SK-N-SH (cell line): ENCODE data around the gene NRCAM. TPM values are rescaled to one million over a fixed set of nuclear protein-coding genes. Genes with fewer than 3 reads are reported as not detected.

Source experiments
- CTCF ChIA-PET: fragments of 300-600, 350-600 bp; formaldehyde crosslinking; extraction: SDS; loops from one replicate; lab custom pipeline; 2021; lab: Yijun Ruan, JAX
- POLR2A ChIA-PET: fragments of 350-600 bp; sonication (Branson Sonifier 250); formaldehyde crosslinking; extraction: SDS; loops from one replicate; lab custom pipeline; 2020; ENCODE audit warnings: antibody characterized with exemption, inconsistent platforms; lab: Yijun Ruan, JAX
- DNase-seq: peaks from one replicate; pipeline ENCODE4 v3.0.0; 2012
- H2AFZ ChIP-seq: fragments of 200-600 bp; sonication (generic); 2 replicates; pipeline ENCODE4 v1.8.1; 2016; ENCODE audit warnings: antibody characterized with exemption, mild to moderate bottlenecking, low read depth
- H3F3A ChIP-seq: fragments of 200-600 bp; sonication (generic); replicated peaks from 2 replicates; pipeline ENCODE3; 2016; ENCODE audit warnings: antibody characterized with exemption, mild to moderate bottlenecking; ENCODE audit not compliant: insufficient read depth
- H3K27ac ChIP-seq, 2 experiments: fragments of 200-500 bp in 1 of 2; fragments of 200-600 bp in 1 of 2; sonication (Bioruptor generic) in 1 of 2; sonication (generic), shearing (Covaris generic) in 1 of 2; 2 replicates each; pipeline versions ENCODE4 v1.5.1 to v1.6.1; 2014 to 2016; ENCODE audit warnings: low read depth in 2 of 2, inconsistent platforms in 1 of 2, low read length in 1 of 2, mild to moderate bottlenecking in 1 of 2, mixed read lengths in 1 of 2
- H3K27me3 ChIP-seq: fragments of 200-600 bp; sonication (generic), shearing (Covaris generic); 2 replicates; pipeline ENCODE4 v1.6.1; 2016; ENCODE audit warnings: mixed run types; ENCODE audit not compliant: insufficient read depth
- H3K36me3 ChIP-seq, 2 experiments: fragments of 200-500 bp in 1 of 2; fragments of 200-600 bp in 1 of 2; sonication (Bioruptor generic) in 1 of 2; sonication (generic) in 1 of 2; replicated peaks in 1 of 2; 2 replicates each; pipeline versions ENCODE3 to v1.5.1; 2014 to 2016; ENCODE audit warnings: low read length in 1 of 2, mild to moderate bottlenecking in 1 of 2; ENCODE audit not compliant: insufficient read depth in 2 of 2, control insufficient read depth in 1 of 2
- H3K4me1 ChIP-seq, 2 experiments: fragments of 200-500 bp in 1 of 2; fragments of 200-600 bp in 1 of 2; sonication (Bioruptor generic) in 1 of 2; sonication (generic), shearing (Covaris generic) in 1 of 2; 2 replicates each; pipeline versions ENCODE4 v1.5.1 to v1.6.1; 2014 to 2016; ENCODE audit warnings: low read depth in 1 of 2, low read length in 1 of 2, mixed run types in 1 of 2; ENCODE audit not compliant: insufficient read depth in 2 of 2, control insufficient read depth in 1 of 2
- H3K4me2 ChIP-seq: fragments of 200-600 bp; sonication (generic), shearing (Covaris generic); 2 replicates; pipeline ENCODE4 v1.6.1; 2017; ENCODE audit warnings: mixed run types
- H3K4me3 ChIP-seq, 2 experiments: fragments of 200-500 bp in 1 of 2; fragments of 200-600 bp in 1 of 2; sonication (Bioruptor generic) in 1 of 2; sonication (generic), shearing (Covaris generic) in 1 of 2; 2 replicates each; pipeline versions ENCODE4 v1.5.1 to v1.8.1; 2014 to 2016; ENCODE audit warnings: low read depth in 2 of 2, inconsistent platforms in 1 of 2, low read length in 1 of 2, mild to moderate bottlenecking in 1 of 2, mixed read lengths in 1 of 2, moderate library complexity in 1 of 2
- H3K79me2 ChIP-seq: fragments of 200-600 bp; sonication (generic); 2 replicates; pipeline ENCODE4 v1.8.1; 2017; ENCODE audit warnings: mild to moderate bottlenecking; ENCODE audit not compliant: insufficient read depth
- H3K9ac ChIP-seq: fragments of 200-600 bp; sonication (generic); 2 replicates; pipeline ENCODE4 v1.6.1; 2017; ENCODE audit warnings: mixed run types
- H3K9me2 ChIP-seq: fragments of 200-600 bp; sonication (generic); 2 replicates; pipeline ENCODE4 v1.6.1; 2017; ENCODE audit warnings: mixed run types
- H3K9me3 ChIP-seq: fragments of 200-600 bp; sonication (generic); 2 replicates; pipeline ENCODE4 v1.6.1; 2017; ENCODE audit warnings: mixed run types, mild to moderate bottlenecking, moderate library complexity
- H4K20me1 ChIP-seq: fragments of 200-600 bp; sonication (generic); 2 replicates; pipeline ENCODE4 v1.6.1; 2017; ENCODE audit warnings: mild to moderate bottlenecking, mixed run types; ENCODE audit not compliant: insufficient read depth
- ELF1 ChIP-seq: IDR thresholded peaks from 2 replicates; pipeline ENCODE4 v1.4.0; 2012
- EZH2phosphoT487 ChIP-seq: fragments of 200-600 bp; sonication (generic); IDR thresholded peaks from 2 replicates; pipeline ENCODE4 v1.6.1; 2017; ENCODE audit warnings: low read depth, mixed run types, mild to moderate bottlenecking, antibody characterized with exemption, moderate library complexity, borderline replicate concordance
- FOSL2 ChIP-seq: IDR thresholded peaks from 2 replicates; pipeline ENCODE4 v1.4.0; 2012; ENCODE audit warnings: low read depth, mild to moderate bottlenecking, moderate library complexity, borderline replicate concordance
- FOXJ3 ChIP-seq: sonication (generic); formaldehyde crosslinking; IDR thresholded peaks from 2 replicates; pipeline ENCODE4 v1.5.1; 2020; ENCODE audit warnings: mild to moderate bottlenecking, missing genetic modification reagents
- GABPA ChIP-seq: IDR thresholded peaks from 2 replicates; pipeline ENCODE4 v1.4.0; 2012; ENCODE audit warnings: low read depth, mild to moderate bottlenecking
- MXI1 ChIP-seq: IDR thresholded peaks from 2 replicates; pipeline ENCODE4 v1.6.1; 2012; ENCODE audit warnings: mild to moderate bottlenecking, low read depth, low read length, improper control_type of control experiment
- POLR2AphosphoS5 ChIP-seq: IDR thresholded peaks from 2 replicates; pipeline ENCODE4 v1.6.1; 2012; ENCODE audit warnings: low read depth, low read length
- RAD21 ChIP-seq: IDR thresholded peaks from 2 replicates; pipeline ENCODE4 v1.6.1; 2012; ENCODE audit warnings: mild to moderate bottlenecking, low read length
- RCOR1 ChIP-seq: fragments of 150-350 bp; IDR thresholded peaks from 2 replicates; pipeline ENCODE4 v1.6.1; 2017; ENCODE audit warnings: antibody characterized with exemption, low read length
- RXRA ChIP-seq: IDR thresholded peaks from 2 replicates; pipeline ENCODE4 v1.4.0; 2012; ENCODE audit warnings: low read depth, mild to moderate bottlenecking, borderline replicate concordance
- TCF12 ChIP-seq: IDR thresholded peaks from 2 replicates; pipeline ENCODE4 v1.4.0; 2012
- TEAD4 ChIP-seq: IDR thresholded peaks from 2 replicates; pipeline ENCODE4 v1.4.0; 2012; ENCODE audit warnings: mild to moderate bottlenecking, borderline replicate concordance; ENCODE audit not compliant: insufficient read depth
- WGBS: methylation state at CpG from one replicate; pipeline ENCODE4 v1.1.6; 2017; ENCODE audit warnings: low lambda C conversion rate; 5-methylcytosine and 5-hydroxymethylcytosine counted together
- polyA plus RNA-seq, 3 experiments: library from polyadenylated mRNA; depleted of rRNA; stranded (reverse); fragments of >200 nt; gene quantifications; 2 replicates each; pipeline ENCODE4 v1.2.3, GENCODE V29; 2012
- TF ChIP-seq, protein P1 (sequence below): fragments of 150-350 bp; IDR thresholded peaks from 2 replicates; pipeline ENCODE4 v1.6.1; 2017; ENCODE audit warnings: antibody characterized with exemption, low read length, low read depth, borderline replicate concordance
- TF ChIP-seq, protein P2 (sequence below): IDR thresholded peaks from 2 replicates; pipeline ENCODE4 v1.4.0; 2012; ENCODE audit warnings: low read depth, borderline replicate concordance
- TF ChIP-seq, protein P3 (sequence below): fragments of 200-600 bp; sonication (generic); IDR thresholded peaks from 2 replicates; pipeline ENCODE4 v1.6.1; 2017; ENCODE audit warnings: antibody characterized with exemption, mild to moderate bottlenecking, moderate library complexity
- TF ChIP-seq, protein P4 (sequence below): IDR thresholded peaks from 2 replicates; pipeline ENCODE4 v1.4.0; 2012; ENCODE audit warnings: low read depth, borderline replicate concordance
- TF ChIP-seq, protein P5 (sequence below): IDR thresholded peaks from 2 replicates; pipeline ENCODE4 v1.4.0; 2012; ENCODE audit warnings: low read depth
- TF ChIP-seq, protein P6 (sequence below): IDR thresholded peaks from 2 replicates; pipeline ENCODE4 v1.6.1; 2012; ENCODE audit warnings: mild to moderate bottlenecking, low read depth, low read length, moderate library complexity

The NRCAM gene
- polyA plus RNA-seq, 1 of the 3 experiments (the other 2 are of a cell fraction) = 1.1 TPM

DNA sequence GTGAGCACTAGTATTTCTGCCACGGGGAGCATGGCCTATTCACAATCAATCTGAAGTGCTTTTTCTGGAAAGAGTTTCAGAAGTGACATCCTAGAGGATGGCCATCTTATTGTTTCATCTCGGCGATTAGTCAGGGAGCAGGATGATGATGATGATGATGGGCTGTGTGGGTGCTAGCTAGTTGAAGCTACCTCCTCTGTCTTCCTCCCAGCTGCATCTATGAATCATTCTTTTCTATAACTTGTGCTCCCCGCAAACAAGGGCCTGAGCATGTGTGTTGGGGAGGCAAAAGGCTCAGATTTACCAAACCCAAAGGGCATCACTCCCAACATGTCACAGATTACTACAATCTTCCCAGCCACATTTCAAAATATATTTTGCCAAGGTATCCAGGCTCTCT is 207.4 kb downstream of the NRCAM start:
- CTCF ChIA-PET = interaction anchor here (1.3 kb wide), 1 partner anchor 204 kb away, joined by 4 read pairs; no protein-coding TSS in a partner anchor
- H3F3A ChIP-seq = peaks cover 8% of the 10 kb centered on the region
- H3K4me1 ChIP-seq = peaks cover 15 to 32% of the 10 kb centered on the region in 2 experiments; a peak in 3 of 4 replicates
- no peak overlapping the region for H2AFZ ChIP-seq
- no peak overlapping the region for H3K4me2 ChIP-seq
- H3K9me3 ChIP-seq = no peaks in the 10 kb centered on the region
- no peaks in the 10 kb centered on the region for H3K9me2 ChIP-seq
- no peak overlapping the region for H3K9ac ChIP-seq
- no peaks in the 10 kb centered on the region for H4K20me1 ChIP-seq
- TF ChIP-seq EZH2phosphoT487 (no peak), TEAD4 (no peak), TCF12 (no peak), POLR2AphosphoS5 (no peak), ELF1 (no peak), MXI1 (no peak), FOSL2 (no peak), GABPA (no peak), RAD21 (no peak), RCOR1 (no peak), FOXJ3 (no peak), RXRA (no peak)
- TF ChIP-seq, protein P1, sequence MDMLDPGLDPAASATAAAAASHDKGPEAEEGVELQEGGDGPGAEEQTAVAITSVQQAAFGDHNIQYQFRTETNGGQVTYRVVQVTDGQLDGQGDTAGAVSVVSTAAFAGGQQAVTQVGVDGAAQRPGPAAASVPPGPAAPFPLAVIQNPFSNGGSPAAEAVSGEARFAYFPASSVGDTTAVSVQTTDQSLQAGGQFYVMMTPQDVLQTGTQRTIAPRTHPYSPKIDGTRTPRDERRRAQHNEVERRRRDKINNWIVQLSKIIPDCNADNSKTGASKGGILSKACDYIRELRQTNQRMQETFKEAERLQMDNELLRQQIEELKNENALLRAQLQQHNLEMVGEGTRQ = no peak
- TF ChIP-seq, protein P2, sequence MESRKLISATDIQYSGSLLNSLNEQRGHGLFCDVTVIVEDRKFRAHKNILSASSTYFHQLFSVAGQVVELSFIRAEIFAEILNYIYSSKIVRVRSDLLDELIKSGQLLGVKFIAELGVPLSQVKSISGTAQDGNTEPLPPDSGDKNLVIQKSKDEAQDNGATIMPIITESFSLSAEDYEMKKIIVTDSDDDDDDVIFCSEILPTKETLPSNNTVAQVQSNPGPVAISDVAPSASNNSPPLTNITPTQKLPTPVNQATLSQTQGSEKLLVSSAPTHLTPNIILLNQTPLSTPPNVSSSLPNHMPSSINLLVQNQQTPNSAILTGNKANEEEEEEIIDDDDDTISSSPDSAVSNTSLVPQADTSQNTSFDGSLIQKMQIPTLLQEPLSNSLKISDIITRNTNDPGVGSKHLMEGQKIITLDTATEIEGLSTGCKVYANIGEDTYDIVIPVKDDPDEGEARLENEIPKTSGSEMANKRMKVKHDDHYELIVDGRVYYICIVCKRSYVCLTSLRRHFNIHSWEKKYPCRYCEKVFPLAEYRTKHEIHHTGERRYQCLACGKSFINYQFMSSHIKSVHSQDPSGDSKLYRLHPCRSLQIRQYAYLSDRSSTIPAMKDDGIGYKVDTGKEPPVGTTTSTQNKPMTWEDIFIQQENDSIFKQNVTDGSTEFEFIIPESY = no peak
- TF ChIP-seq, protein P3, sequence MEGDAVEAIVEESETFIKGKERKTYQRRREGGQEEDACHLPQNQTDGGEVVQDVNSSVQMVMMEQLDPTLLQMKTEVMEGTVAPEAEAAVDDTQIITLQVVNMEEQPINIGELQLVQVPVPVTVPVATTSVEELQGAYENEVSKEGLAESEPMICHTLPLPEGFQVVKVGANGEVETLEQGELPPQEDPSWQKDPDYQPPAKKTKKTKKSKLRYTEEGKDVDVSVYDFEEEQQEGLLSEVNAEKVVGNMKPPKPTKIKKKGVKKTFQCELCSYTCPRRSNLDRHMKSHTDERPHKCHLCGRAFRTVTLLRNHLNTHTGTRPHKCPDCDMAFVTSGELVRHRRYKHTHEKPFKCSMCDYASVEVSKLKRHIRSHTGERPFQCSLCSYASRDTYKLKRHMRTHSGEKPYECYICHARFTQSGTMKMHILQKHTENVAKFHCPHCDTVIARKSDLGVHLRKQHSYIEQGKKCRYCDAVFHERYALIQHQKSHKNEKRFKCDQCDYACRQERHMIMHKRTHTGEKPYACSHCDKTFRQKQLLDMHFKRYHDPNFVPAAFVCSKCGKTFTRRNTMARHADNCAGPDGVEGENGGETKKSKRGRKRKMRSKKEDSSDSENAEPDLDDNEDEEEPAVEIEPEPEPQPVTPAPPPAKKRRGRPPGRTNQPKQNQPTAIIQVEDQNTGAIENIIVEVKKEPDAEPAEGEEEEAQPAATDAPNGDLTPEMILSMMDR = no peak
- TF ChIP-seq, protein P4, sequence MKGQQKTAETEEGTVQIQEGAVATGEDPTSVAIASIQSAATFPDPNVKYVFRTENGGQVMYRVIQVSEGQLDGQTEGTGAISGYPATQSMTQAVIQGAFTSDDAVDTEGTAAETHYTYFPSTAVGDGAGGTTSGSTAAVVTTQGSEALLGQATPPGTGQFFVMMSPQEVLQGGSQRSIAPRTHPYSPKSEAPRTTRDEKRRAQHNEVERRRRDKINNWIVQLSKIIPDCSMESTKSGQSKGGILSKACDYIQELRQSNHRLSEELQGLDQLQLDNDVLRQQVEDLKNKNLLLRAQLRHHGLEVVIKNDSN = no peak
- TF ChIP-seq, protein P5, sequence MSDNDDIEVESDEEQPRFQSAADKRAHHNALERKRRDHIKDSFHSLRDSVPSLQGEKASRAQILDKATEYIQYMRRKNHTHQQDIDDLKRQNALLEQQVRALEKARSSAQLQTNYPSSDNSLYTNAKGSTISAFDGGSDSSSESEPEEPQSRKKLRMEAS = no peak
- TF ChIP-seq, protein P6, sequence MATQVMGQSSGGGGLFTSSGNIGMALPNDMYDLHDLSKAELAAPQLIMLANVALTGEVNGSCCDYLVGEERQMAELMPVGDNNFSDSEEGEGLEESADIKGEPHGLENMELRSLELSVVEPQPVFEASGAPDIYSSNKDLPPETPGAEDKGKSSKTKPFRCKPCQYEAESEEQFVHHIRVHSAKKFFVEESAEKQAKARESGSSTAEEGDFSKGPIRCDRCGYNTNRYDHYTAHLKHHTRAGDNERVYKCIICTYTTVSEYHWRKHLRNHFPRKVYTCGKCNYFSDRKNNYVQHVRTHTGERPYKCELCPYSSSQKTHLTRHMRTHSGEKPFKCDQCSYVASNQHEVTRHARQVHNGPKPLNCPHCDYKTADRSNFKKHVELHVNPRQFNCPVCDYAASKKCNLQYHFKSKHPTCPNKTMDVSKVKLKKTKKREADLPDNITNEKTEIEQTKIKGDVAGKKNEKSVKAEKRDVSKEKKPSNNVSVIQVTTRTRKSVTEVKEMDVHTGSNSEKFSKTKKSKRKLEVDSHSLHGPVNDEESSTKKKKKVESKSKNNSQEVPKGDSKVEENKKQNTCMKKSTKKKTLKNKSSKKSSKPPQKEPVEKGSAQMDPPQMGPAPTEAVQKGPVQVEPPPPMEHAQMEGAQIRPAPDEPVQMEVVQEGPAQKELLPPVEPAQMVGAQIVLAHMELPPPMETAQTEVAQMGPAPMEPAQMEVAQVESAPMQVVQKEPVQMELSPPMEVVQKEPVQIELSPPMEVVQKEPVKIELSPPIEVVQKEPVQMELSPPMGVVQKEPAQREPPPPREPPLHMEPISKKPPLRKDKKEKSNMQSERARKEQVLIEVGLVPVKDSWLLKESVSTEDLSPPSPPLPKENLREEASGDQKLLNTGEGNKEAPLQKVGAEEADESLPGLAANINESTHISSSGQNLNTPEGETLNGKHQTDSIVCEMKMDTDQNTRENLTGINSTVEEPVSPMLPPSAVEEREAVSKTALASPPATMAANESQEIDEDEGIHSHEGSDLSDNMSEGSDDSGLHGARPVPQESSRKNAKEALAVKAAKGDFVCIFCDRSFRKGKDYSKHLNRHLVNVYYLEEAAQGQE = no peak
- H3K4me3 ChIP-seq = no peak overlapping the region
- no peaks in the 10 kb centered on the region for H3K36me3 ChIP-seq
- no peaks in the 10 kb centered on the region for H3K79me2 ChIP-seq
- H3K27ac ChIP-seq = no peak overlapping the region
- DNase-seq = no peak
- POLR2A ChIA-PET = no interaction called here
- no peaks in the 10 kb centered on the region for H3K27me3 ChIP-seq
- 79% methylated on average over 4 of the region's 4 CpGs for WGBS
